GM19467 (cell line): ENCODE data around the gene IQCM.

ENCODE experiments used
- ATAC-seq: cut with Tn5 transposase; IDR thresholded peaks from one replicate; pipeline ENCODE4 v1.9.1; 2021; ENCODE audit warnings: mild to moderate bottlenecking, moderate library complexity; ENCODE audit not compliant: unreplicated experiment

IQCM gene

DNA sequence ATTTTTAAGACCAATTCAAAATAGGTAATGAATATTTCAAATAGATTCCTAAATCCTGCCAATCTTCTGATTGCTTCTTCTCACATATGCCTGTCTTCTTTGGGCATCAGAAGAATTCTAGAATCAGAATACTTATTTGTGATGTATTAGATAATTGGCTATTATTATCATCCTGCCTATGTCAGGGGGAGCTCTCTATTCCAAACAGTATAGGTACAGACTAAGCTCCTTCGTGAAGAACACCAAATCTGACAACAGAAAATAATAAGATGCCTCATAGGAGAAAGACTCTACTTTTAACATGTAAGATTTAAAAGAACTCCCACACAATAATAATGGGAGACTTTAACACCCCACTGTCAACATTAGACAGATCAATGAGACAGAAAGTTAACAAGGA is at the start of gene IQCM:
IQCM (minus strand) TSS at position 101 of the 400 bp plus-strand sequence. CDS start 73,152 bp downstream, outside the sequence.
- no peak for ATAC-seq

GRCh38 chr4:149857446-149857845 is 41.8 kb upstream of the IQCM start:
- ATAC-seq, result no peak

DNA sequence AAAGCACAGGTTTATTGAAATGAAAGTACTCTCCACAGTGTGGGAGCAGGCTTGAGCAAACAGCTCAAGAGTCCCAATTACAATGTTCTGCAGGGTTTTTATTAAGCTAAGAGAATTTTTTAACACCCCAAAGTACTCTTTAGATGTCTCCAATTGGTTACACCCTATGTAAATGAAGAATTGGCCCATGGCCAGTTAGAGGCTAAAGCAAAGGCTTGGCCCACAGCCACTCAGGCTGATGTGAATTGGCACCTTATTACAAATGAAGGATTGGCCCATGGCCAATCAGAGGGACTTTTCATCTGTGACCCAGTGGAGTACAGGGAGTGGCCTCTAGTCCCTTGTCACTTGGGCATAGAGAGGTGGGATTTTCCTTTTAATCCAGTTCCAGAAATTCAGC is 30.1 kb upstream of the IQCM start:
- ATAC-seq, result no peak

- no peak for ATAC-seq
Observed at GRCh38 chr4:149841686-149842085, 26.0 kb upstream of the IQCM start.

DNA sequence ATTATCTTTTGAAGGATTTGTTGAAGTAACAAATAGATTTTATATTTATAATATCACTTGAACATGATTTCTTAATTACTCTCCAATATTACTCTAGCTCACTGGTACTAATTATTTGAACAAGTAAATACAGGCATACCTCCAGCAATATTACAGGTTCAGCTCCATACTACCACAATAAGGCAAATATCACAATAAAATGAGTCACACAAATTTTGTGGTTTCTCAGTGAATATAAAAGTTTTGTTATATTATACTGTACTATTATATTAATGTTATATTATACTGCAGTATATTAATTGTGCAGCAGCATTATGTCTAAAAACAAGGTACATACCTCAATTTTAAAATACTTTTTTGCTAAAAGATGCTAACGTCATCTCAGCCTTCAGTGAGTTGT is 22.4 kb upstream of the IQCM start:
- no peak for ATAC-seq

DNA sequence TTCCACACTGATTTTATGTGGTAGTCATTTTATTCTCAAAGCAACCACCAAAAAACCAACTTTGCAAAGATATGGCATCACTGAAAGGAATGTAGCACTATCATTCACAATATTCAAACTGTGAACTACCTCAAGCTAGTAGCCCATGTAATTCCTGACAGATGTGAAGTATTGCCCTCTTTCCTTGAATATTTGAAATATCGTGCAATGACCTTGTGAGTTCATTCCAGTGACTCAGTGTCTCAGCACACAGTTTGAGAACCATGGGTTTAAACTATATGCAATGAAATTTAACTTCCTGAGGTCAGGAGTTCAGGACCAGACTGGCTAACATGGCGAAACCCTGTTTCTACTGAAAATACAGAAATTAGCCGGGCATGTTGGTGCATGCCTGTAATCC is 20.9 kb upstream of the IQCM start:
- ATAC-seq, result no peak

- ATAC-seq, result no peak
Observed at GRCh38 chr4:149835280-149835679, 19.6 kb upstream of the IQCM start.

- no peak for ATAC-seq
Observed at GRCh38 chr4:149831656-149832208, 16.1 kb upstream of the IQCM start.

- no peak for ATAC-seq
Observed at GRCh38 chr4:149830823-149831222, 15.2 kb upstream of the IQCM start.

DNA sequence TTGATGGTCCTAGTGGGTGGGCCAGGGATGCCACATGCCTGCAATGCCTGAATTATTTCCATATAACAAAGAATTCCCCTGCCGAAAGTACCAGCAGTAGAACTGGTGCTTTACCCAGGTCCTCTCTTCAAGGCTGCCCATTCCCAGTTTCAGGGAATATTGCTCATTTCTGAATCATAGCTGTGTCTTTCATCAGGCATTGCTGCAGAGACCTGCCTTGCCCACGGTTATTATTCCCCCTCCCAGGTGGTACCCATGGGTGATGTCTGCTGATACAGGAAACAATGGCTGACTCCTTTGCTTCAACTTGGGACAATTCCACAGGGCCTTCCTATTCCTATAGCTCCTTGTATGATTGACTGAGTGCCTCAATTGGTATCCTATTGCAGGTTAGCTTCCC is 9.7 kb upstream of the IQCM start:
- no peak for ATAC-seq

DNA sequence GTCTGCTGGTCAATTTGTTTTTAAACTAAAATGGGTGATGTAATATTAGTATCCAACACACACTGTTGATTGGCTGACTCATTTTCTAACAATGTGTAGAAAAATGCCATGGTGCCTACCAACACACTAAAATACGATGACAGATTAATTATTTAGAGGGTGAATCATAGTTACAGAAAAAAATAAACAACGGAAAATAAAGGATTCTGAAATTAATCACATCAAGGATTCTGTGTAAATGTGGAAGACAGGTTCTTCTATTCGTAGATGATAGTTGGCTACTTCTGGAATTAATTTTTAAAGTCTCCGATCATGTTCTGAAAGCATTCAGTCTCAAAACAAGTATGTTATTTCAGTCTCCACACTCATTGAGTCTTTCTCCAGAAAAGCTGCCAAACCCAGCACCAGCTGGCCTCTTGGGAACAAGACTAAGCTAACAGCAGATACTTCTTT is 8.2 kb upstream of the IQCM start:
- no peak for ATAC-seq

GRCh38 chr4:149801416-149801815 is 14.2 kb downstream of the IQCM start:
- no peak for ATAC-seq

DNA sequence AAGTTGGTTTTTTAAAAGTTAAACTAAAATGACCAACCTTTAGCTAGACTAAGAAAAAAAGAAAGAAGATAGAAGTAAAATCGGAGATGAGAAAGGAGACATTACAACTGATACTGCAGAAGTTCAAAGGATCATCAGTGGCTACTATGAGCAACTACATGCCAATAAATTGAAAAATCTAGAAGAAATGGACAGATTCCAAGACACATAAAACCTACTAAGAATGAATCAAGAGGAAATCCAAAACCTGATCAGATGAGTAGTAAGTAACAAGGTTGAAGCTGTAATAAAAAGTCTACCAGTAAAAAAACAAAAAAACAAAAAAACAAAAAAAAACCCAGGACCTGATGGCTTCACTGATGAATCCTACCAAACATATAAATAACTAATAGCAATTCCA is 16.1 kb downstream of the IQCM start:
- no peak for ATAC-seq

- ATAC-seq, result no peak
Observed at GRCh38 chr4:149796381-149796780, 19.3 kb downstream of the IQCM start.

GRCh38 chr4:149795256-149795655 is 20.4 kb downstream of the IQCM start:
- no peak for ATAC-seq

GRCh38 chr4:149794352-149794751 is 21.3 kb downstream of the IQCM start:
- no peak for ATAC-seq

GRCh38 chr4:149793459-149793858 is 22.2 kb downstream of the IQCM start:
- no peak for ATAC-seq

DNA sequence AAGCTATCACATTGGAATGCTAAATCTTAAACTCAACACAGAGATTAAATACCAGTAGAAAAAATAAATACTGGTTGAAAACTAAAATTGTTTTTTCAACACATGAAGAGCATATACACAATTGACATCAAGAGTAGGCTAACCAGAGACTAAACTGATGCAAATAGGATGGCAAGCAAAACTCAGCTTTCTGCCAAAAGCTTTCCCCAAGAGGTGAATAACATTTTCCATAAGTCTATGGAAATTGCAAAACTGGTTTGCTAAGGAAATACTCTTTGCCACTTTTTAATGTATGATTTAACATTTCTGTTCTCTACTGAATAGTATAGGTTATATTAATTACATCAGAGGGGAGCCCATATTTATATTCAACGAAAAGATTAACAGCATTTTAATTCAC is 23.8 kb downstream of the IQCM start:
- ATAC-seq, result no peak

- ATAC-seq, result no peak
Observed at GRCh38 chr4:149790172-149790907, 25.3 kb downstream of the IQCM start.

DNA sequence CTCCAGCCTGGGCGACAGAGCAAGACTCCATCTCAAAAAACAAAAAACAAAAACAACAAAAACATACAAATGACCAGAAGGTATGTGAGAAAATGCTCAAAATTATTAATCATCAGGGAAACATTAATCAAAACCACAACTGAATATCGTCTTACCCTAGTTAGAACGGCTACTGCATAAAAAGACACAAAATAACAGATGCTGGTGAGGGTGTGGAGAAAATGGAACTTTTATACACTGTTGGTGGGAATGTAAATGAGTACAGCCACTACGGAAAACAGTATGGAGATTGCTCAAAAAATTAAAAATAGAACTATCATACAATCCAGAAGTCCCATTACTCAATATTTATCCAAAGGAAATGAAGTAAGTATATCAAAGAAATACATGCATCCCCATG is 27.3 kb downstream of the IQCM start:
- no peak for ATAC-seq

DNA sequence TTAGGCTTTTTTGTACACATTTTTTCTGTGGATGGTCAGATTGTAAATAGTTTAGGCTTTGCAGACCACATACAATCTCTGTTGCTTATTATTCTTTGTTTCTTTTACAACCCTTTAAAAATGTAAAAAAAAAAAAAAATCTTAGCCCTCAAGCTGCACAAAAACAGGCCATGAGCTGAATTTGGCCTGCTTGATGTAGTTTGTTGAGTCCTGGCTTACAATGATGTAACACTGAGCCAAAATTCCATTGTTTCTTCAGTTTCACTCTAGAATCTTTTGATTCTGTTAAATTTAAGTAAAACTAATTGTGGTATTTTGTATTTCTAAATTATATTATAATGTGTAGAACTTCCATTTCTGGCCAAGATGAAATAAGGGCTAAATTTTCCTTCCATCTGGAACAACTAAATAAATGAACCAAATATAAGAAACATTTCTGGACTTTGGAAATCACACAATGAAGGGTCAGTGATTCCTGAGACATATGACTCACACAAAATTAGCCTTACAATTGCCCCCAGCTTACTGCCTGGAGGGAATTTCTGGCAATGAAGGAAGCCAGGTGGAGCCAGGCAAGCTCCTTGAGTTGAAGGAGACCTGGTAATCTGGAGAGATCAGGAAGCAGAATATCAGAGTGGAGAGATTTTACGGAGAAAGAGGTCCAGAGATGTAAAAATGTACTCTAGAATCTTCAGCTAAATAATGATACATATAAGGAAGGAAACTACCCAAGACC is 29.8 kb downstream of the IQCM start:
- ATAC-seq, result no peak

- ATAC-seq, result no peak
Observed at GRCh38 chr4:149784018-149784417, 31.6 kb downstream of the IQCM start.
